ENCODE data around the gene SIX4. TPM values are rescaled to one million over a fixed set of nuclear protein-coding genes. Genes with fewer than 3 reads are reported as not detected.

Gene SIX4
- polyA plus RNA-seq, 1 experiment = 4.7 TPM

DNA sequence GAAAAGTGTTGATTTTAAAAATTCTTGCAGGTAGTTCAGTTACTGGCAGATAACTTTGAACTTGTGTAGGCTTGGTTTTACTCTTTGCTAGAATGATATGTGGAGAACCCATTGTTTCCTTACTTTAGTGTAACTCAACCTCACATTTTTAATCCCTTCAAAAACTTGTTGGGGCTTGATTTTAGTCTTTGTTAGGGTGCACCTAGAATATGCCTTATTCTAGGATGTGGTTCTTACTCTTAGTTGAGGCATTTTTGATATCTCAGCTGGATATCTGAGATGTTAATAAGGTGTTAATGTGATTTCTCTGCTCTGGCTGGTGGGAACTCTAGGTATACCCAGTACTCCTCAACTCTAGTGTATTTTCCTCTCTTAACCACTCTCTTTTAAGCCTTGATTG lies 20.4 kb upstream of the SIX4 start:
- Histone ChIP-seq H3K27me3 (ENCODE audit: control insufficient read depth, insufficient read depth, low read length) (no peaks in the 10 kb centered on the region), H3K4me3 (ENCODE audit: low read depth, low read length) (no peak overlapping the region), H3K36me3 (ENCODE audit: control insufficient read depth, insufficient read depth, low read length) (no peaks in the 10 kb centered on the region)
- TF ChIP-seq, protein P1, sequence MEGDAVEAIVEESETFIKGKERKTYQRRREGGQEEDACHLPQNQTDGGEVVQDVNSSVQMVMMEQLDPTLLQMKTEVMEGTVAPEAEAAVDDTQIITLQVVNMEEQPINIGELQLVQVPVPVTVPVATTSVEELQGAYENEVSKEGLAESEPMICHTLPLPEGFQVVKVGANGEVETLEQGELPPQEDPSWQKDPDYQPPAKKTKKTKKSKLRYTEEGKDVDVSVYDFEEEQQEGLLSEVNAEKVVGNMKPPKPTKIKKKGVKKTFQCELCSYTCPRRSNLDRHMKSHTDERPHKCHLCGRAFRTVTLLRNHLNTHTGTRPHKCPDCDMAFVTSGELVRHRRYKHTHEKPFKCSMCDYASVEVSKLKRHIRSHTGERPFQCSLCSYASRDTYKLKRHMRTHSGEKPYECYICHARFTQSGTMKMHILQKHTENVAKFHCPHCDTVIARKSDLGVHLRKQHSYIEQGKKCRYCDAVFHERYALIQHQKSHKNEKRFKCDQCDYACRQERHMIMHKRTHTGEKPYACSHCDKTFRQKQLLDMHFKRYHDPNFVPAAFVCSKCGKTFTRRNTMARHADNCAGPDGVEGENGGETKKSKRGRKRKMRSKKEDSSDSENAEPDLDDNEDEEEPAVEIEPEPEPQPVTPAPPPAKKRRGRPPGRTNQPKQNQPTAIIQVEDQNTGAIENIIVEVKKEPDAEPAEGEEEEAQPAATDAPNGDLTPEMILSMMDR (IDR thresholded peaks at IDR 0.05; ENCODE audit: insufficient read depth, low read depth, low read length) = no peak
- ChIA-PET CTCF (no interaction called here), POLR2A (no interaction called here)
- no peak for DNase-seq (ENCODE audit: low read depth)

DNA sequence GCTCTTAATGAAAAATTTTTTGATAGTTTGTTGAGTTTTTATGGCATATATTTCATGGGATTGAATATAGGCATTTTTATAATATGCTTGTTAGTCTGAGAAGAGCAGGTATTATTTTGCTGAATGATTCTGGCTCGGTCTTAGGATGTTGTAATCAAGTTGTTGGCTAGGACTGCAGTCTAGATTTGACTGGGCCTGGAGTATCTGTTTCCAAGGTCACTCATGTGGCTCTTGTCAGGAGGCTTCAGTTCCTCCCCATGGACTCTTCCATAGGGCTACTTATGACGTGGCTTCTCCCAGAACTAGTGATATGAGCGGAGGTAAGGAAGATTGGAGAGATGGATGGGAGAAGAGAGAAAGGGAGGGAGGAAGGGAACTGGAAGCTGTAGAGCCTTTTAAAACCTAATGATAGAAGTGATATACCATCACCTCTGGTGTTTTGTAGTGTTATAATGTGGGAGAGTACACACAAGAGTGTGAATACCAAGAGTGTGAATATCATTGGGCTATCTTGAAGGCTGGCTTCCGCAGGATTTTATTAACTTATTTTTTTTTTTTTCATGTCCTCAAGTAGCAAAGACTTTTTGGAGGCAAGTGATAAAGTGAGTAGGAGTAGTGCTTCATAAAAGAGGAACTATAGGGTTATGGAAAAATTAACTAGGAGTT lies 14.8 kb upstream of the SIX4 start:
- TF ChIP-seq, protein P1 (IDR thresholded peaks at IDR 0.05; ENCODE audit: insufficient read depth, low read depth, low read length) = no peak
- Histone ChIP-seq H3K36me3 (ENCODE audit: control insufficient read depth, insufficient read depth, low read length) (no peaks in the 10 kb centered on the region), H3K27me3 (ENCODE audit: control insufficient read depth, insufficient read depth, low read length) (no peaks in the 10 kb centered on the region), H3K4me3 (ENCODE audit: low read depth, low read length) (no peak overlapping the region)
- DNase-seq (ENCODE audit: low read depth) = no peak
- POLR2A ChIA-PET = no interaction called here
- CTCF ChIA-PET = no interaction called here

DNA sequence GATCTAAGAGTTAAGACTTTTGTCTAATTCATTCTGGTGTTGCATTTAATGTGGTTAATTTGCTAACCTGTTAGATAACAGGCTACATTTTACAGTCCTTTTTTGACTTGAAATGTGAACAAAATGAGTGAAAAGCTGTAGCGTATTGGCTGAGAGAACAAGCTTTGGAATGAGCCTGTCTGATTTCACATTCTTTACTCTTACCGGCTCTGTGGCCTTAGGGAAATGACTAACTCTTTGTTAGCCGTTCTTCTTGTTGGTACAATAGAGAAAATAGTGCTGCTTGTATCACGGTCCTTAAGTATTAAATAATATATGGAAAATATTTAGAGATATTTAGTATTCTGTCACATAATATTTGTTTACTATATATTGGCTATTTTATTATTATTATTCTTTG lies 12.3 kb upstream of the SIX4 start:
- CTCF ChIA-PET = interaction anchor here (0.6 to 1.6 kb wide), 5 partner anchors 9 to 523 kb away, joined by 3 to 4 read pairs (median 4); no protein-coding TSS in a partner anchor
- Histone ChIP-seq H3K36me3 (ENCODE audit: control insufficient read depth, insufficient read depth, low read length) (no peaks in the 10 kb centered on the region), H3K27me3 (ENCODE audit: control insufficient read depth, insufficient read depth, low read length) (peaks cover 1% of the 10 kb centered on the region; the same call in 1 of the 2 replicates), H3K4me3 (ENCODE audit: low read depth, low read length) (no peak overlapping the region; the same call in 1 of the 2 replicates)
- TF ChIP-seq, protein P1 (IDR thresholded peaks at IDR 0.05; ENCODE audit: insufficient read depth, low read depth, low read length) = no peak
- POLR2A ChIA-PET = no interaction called here
- DNase-seq (ENCODE audit: low read depth) = peak; percentile 29

DNA sequence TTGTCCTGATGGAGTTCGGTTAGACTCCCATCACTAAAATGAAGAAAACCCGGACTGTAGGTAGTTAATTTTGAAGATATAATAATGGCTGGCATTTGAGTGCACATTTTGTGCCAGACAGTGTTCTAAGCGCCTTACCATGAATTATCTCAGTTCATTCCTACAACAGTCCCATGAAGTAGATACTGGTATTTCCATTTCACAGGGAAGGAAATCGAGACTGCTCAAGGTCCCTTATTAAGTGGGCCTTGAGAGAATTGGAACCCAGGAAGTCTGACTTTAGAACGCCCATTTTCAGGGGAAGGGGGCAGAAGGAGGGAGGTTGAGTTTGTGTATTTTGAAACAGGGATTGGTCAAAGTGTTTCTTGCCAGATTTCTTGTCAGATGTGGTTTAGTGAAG lies 11.3 kb upstream of the SIX4 start:
- H3K4me3 ChIP-seq (ENCODE audit: low read depth, low read length) = peak overlapping the region; percentile 79
- CTCF ChIA-PET = interaction anchor here (0.6 to 1.6 kb wide), 2 partner anchors 8 to 434 kb away, joined by 4 read pairs; no protein-coding TSS in a partner anchor
- POLR2A ChIA-PET = no interaction called here
- H3K36me3 ChIP-seq (ENCODE audit: control insufficient read depth, insufficient read depth, low read length) = no peaks in the 10 kb centered on the region
- peaks cover 1% of the 10 kb centered on the region; the same call in 1 of the 2 replicates for H3K27me3 ChIP-seq (ENCODE audit: control insufficient read depth, insufficient read depth, low read length)
- no peak for DNase-seq (ENCODE audit: low read depth)
- TF ChIP-seq, protein P1 (IDR thresholded peaks at IDR 0.05; ENCODE audit: insufficient read depth, low read depth, low read length) = no peak

DNA sequence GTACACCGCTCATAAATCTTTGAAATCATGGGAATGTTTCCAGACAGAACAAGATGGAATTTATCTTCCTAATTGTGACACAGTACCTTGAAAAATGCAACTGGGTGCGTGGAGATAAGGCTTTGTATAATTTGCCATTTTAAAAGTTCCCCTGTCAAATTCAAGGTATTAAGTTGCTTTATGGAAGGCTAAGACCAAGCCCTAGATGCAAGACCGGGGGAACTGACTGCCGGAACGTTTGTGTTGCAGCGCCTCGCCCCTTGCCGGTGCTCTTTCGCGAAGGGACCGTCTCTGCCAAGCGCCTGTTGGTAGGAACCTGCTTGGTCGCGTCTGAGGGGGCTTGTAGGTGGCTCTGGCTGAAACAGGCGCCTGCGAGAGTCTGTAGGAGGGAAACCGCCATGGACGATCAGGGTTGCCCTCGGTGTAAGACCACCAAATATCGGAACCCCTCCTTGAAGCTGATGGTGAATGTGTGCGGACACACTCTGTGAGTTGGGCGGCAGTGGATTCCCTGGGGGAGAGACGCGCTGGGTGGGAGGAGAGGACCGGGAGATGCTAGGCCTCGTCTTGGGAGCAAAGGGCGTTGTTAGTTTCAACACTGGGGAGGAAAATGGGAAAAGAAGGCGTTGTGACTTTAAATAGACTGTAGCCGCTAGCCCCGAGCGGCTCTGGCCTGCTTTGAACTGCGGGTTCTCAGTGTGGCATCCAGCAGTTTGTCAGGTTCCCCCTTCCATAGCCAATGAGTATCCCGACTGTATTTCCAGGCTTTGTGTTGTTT lies 10.5 kb upstream of the SIX4 start, which contains the start of gene MNAT1:
MNAT1 (plus strand) TSS at position 297 of the 778 bp plus-strand sequence; CDS start at position 399, 102 bp downstream.
- ChIA-PET CTCF (no interaction called here), POLR2A (no interaction called here)

More for the DNA sequence above, 10.5 kb upstream of the SIX4 start, which contains the start of gene MNAT1:
- DNase-seq (ENCODE audit: low read depth) = peak; percentile 31
- peak within 1 kb of the TSS; percentile 79 for H3K4me3 ChIP-seq (ENCODE audit: low read depth, low read length)
- TF ChIP-seq, protein P1 (IDR thresholded peaks at IDR 0.05; ENCODE audit: insufficient read depth, low read depth, low read length) = peak; percentile 25; the same call in 1 of the 2 replicates
- H3K27me3 ChIP-seq (ENCODE audit: control insufficient read depth, insufficient read depth, low read length) = peaks cover 1% of the 10 kb centered on the region; the same call in 1 of the 2 replicates
- no peaks in the 10 kb centered on the region for H3K36me3 ChIP-seq (ENCODE audit: control insufficient read depth, insufficient read depth, low read length)
